ENCODE results near the gene SPEN. TPM values are rescaled to one million over a fixed set of nuclear protein-coding genes. Genes with fewer than 3 reads are reported as not detected.

SPEN gene
- total and polyA plus RNA-seq, 9 of the 15 experiments (the other 6 are each of a cell fraction or from before 2014, with no cell fraction given): 5.7 to 87.5 (median 27.2) TPM

GRCh38 chr1:15833842-15834405, 13.6 kb upstream of the SPEN start (continued):
- TF ChIP-seq ZBTB40 (IDR thresholded peaks at IDR 0.05): peak; percentile 31
- no peak for TF ChIP-seq ZBTB40 (CRISPR knock-in tag; IDR thresholded peaks at IDR 0.05)
- no peak for TF ChIP-seq PREB (CRISPR knock-in tag; IDR thresholded peaks at IDR 0.05)
- TF ChIP-seq KLF10 (CRISPR knock-in tag; IDR thresholded peaks at IDR 0.05): no peak
- 0 out of 2 replicates have a peak, but pooled peaks have one; percentile 2 for TF ChIP-seq RFX7 (CRISPR knock-in tag; IDR thresholded peaks at IDR 0.05)
- no peak for TF ChIP-seq NEUROD1 (IDR thresholded peaks at IDR 0.05; ENCODE audit: borderline replicate concordance, low read depth, low read length, partially characterized antibody)
- no peak for TF ChIP-seq L3MBTL2 (IDR thresholded peaks at IDR 0.05)
- no peak for TF ChIP-seq ZNF197 (CRISPR knock-in tag; IDR thresholded peaks at IDR 0.05; ENCODE audit: low read depth)
- no peak for TF ChIP-seq CREBBP (IDR thresholded peaks at IDR 0.05; ENCODE audit: low read depth, low read length)
- TF ChIP-seq GATAD2A (IDR thresholded peaks at IDR 0.05): no peak
- no peak for TF ChIP-seq RAD21 (CRISPR knock-in tag; conservative IDR thresholded peaks at IDR 0.05 in 1 of 2, IDR thresholded peaks at IDR 0.05 in 1 of 2)
- no peak for TF ChIP-seq BCLAF1 (IDR thresholded peaks at IDR 0.05; ENCODE audit: borderline replicate concordance in 1 of 2, control insufficient read depth in 1 of 2, low read depth in 2 of 2, low read length in 1 of 2)
- no peak for TF ChIP-seq ZNF274 (IDR thresholded peaks at IDR 0.05; ENCODE audit: borderline replicate concordance, low read depth, low read length)
- TF ChIP-seq CBX1 (IDR thresholded peaks at IDR 0.05; ENCODE audit: low read depth): no peak
- no peak for TF ChIP-seq ZNF668 (CRISPR knock-in tag; IDR thresholded peaks at IDR 0.05)
- no peak for TF ChIP-seq CBFA2T3 (IDR thresholded peaks at IDR 0.05)

Measured in K562 (cell line).